Epithelial cell of esophagus (primary cell): ENCODE results near the gene SHC4.
A peak's percentile ranks its signal among the peaks of the same experiment; 100 is the strongest.
"Not testable (repeated sequence)": the region's sequence is repeated elsewhere in the genome, so short reads cannot be mapped to it uniquely, and the experiment has no call there.

Experiments used
- DNase-seq: peaks from one replicate; pipeline ENCODE4 v3.0.0; 2010; ENCODE audit warnings: low read depth
- H3K4me3 ChIP-seq: 2 replicates; pipeline ENCODE4 v1.5.1; 2011; ENCODE audit warnings: mild to moderate bottlenecking, low read length, control low read depth
- TF ChIP-seq, protein P1 (sequence below): IDR thresholded peaks from 2 replicates; pipeline ENCODE4 v1.5.1; 2011; ENCODE audit warnings: low read depth, mild to moderate bottlenecking, low read length, control low read depth, inconsistent platforms; ENCODE audit not compliant: insufficient read depth; ENCODE audit errors: missing control alignments

Gene SHC4

GRCh38 chr15:48981941-48982340 lies 18.2 kb upstream of the SHC4 start:
- H3K4me3 ChIP-seq = no peak overlapping the region
- TF ChIP-seq, protein P1, sequence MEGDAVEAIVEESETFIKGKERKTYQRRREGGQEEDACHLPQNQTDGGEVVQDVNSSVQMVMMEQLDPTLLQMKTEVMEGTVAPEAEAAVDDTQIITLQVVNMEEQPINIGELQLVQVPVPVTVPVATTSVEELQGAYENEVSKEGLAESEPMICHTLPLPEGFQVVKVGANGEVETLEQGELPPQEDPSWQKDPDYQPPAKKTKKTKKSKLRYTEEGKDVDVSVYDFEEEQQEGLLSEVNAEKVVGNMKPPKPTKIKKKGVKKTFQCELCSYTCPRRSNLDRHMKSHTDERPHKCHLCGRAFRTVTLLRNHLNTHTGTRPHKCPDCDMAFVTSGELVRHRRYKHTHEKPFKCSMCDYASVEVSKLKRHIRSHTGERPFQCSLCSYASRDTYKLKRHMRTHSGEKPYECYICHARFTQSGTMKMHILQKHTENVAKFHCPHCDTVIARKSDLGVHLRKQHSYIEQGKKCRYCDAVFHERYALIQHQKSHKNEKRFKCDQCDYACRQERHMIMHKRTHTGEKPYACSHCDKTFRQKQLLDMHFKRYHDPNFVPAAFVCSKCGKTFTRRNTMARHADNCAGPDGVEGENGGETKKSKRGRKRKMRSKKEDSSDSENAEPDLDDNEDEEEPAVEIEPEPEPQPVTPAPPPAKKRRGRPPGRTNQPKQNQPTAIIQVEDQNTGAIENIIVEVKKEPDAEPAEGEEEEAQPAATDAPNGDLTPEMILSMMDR = no peak
- peak; percentile 60 for DNase-seq

GRCh38 chr15:48978638-48979037 lies 14.9 kb upstream of the SHC4 start:
- no peak overlapping the region for H3K4me3 ChIP-seq
- DNase-seq = no peak
- TF ChIP-seq, protein P1 = no peak

GRCh38 chr15:48976444-48977088 lies 12.8 kb upstream of the SHC4 start:
- TF ChIP-seq, protein P1 = no peak
- DNase-seq = no peak
- H3K4me3 ChIP-seq = no peak overlapping the region

DNA sequence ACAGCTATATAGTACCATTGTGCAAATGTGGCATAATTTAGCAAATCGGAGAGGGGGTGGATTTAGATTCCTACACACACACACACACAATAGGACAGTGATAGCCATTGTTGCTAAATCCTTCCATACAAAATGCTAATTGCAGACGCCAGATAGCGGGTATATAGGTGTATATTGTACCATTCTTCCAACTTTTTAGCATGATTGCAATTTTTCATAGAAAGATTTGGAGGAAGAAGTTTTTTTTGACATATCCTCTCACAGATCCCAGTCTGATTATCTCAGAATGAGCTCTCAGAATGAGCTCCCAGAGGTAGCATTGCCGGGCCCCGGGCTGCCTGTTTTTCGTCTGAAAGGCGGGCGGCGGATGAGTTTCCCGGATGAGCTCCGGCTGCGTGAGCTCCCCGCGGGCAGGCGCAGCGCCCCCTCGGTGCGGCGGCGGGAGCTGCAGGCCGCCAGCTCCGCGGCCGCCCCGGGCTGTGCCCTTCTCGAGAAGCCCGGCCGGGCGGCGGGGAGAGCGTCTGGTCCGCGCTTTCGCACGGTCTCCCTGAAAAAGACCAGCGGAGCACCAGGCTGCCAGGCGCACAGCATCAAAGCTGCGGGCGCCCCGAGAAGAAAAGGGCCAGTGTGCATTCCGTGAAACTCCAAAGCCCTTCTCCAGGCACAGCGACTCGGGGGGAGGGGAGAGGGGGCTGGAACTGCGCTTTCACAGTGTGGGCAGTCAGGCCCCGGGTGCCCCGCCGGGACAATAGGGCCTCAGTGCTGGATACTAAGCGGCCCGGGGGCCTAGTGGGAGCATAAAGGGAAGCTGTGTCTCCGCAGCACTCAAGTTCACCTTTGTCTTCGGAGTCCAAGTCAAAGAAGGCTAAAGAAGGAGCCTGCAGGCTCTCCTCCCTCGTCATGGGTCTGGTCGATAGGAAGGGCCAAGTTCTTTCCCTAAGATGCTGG lies 12.0 kb upstream of the SHC4 start:
- peak overlapping the region; percentile 48 for H3K4me3 ChIP-seq
- TF ChIP-seq, protein P1 = peak; percentile 47
- peak; percentile 71 for DNase-seq

GRCh38 chr15:48974882-48975281 lies 11.2 kb upstream of the SHC4 start:
- no peak for DNase-seq
- H3K4me3 ChIP-seq = no peak overlapping the region
- TF ChIP-seq, protein P1 = no peak

DNA sequence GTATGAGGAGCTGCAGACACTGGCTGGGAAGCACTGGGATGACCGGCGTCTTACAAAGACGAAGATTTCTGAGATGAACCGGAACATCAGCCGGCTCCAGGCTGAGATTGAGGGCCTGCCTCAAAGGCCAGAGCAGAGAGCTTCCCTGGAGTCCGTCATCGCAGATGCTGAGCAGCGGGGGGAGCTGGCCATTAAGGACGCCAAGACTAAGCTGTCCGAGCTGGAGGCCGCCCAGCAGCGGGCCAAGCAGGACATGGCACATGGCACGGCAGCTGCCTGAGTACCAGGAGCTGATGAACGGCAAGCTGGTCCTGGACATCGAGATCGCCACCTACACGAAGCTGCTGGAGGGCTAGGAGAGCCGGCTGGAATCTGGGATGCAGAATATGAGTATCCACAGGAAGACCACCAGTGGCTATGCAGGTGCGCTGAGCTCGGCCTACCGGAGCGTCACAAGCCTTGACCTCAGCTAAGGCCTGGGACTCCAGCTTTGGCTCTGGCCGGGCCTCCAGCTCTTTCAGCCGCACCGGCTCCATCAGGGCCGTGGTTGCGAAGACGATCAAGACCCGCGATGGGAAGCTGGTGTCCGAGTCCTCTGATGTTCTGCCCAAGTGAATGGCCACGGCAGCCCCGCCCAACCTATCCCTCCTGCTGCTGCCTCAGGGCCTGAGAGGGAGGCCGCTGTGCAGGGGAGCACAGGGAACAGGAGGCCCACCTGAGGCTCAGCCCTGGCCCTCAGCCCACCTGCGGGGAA lies 9.2 kb upstream of the SHC4 start:
- DNase-seq = no peak
- TF ChIP-seq, protein P1 = no peak
- no peak overlapping the region for H3K4me3 ChIP-seq

DNA sequence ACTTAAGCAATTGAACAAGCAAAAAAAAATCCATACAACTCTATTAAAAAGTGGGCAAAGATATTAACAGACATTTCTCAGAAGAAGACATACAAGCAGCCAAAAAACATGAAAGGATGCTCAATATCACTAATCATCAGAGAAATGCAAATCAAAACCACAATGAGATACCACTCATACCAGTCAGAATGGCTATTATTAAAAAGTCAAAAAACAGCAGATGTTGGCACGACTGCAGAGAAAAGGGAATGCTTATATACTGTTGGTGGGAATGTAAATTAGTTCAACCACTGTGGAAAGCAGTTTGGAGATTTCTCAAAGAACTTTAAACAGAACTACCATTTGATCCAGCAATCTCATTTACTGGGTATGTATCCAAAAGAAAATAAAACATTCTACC lies 7.2 kb upstream of the SHC4 start:
- not testable (repeated sequence) for DNase-seq, H3K4me3 ChIP-seq
